Dermis microvascular lymphatic vessel endothelial cell (primary cell): ENCODE results near the gene TIPARP. TPM values are rescaled to one million over a fixed set of nuclear protein-coding genes. Genes with fewer than 3 reads are reported as not detected.
A peak's percentile ranks its signal among the peaks of the same experiment; 100 is the strongest.
"Not testable (repeated sequence)": the region's sequence is repeated elsewhere in the genome, so short reads cannot be mapped to it uniquely, and the experiment has no call there.

Experiments
- DNase-seq, 2 donors: peaks; one replicate each; pipeline versions ENCODE4 v3.0.0 to v3.0.0-alpha.2; 2010; ENCODE audit warnings: low read depth in 2 of 2
- total RNA-seq: library from RNA; depleted of rRNA; stranded (reverse); fragments of >200 nt; gene quantifications from 2 replicates; pipeline ENCODE4 v1.2.1, GENCODE V29; 2014

Gene TIPARP
- total RNA-seq, 1 donor from 2014 or later = 13.7 TPM

DNA sequence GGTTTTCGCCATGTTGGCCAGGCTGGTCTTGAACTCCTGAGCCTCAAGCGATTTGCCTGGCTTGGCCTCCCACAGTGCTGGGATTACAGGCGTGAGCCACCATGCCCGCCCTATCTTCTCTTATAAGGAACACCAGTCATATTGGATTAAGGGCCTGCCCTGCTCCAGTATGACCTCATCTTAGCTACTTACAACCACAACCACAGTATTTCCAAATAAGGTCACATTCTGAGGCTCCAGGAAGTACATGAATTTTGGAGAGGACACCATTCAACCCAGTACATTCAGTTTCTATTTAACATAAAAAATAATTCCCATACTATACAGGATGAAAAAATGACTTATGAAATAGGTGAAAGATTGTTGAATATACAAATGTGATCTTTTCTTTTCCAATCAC is 37.6 kb downstream of the TIPARP start:
- not testable (repeated sequence) for DNase-seq

DNA sequence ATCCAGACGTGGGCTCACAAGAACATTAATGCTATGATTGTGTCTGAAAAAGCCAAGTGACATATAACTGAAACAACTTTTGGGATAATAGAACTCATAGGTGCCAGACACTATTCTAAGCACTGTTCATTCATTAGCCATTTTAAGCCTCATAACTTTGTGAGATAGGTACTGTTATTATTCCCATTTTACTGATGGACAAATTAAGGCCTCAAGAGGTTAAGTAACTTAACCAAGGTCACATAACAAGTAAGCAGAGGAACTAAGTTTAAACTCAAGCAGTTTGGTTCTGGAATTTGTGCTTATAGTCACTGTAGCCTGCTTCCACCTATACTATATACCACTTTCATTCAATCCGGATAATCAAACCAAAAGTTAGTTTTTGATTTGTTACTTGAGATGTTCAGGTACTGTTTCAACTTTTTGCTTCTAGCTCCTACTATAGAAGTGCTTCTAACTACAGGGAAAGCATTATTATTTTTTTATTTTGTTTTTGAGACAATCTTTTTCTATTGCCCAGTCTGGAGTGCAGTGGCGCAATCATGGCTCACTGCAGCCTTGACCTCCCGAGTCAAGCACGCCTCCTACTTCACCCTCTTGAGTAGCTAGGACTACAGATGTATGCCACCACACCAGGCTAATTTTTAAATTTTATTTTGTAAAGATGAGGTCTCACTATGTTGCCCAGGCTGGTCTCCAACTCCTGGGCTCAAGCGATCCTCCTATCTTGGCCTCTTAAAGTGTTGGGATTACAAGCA is 41.9 kb downstream of the TIPARP start:
- DNase-seq = no peak

DNA sequence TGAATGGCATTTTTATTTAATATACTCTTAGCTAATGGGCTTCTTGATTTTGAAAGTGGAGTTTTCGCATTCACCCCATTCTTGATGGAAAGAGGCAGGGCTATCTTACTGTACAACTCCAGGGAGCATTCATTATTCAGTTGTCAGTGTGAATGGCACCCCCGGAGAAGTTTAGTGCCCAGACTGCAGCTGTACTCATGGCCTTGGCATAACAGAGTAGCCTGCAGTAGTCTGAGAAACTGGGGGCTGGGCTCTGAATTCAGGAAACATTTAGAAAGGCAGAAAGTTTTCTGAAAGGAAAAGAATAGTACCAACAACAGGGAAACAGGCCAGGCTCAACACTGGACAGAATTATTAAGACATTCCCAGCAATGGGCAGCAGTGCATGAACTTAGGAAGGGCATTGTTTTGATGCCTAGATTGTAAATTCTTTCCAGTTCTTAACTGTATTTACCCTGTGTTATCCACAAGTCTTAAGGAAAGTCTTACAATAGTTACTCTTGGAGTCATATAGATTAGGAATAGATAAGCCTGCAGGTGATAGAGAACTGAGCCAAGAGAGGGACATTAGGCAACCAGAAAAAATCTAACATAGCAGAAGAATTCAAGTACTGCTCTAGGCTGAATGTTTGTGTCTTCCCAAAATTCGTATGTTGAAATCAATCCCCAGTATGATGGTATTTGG is 44.4 kb downstream of the TIPARP start:
- peak in 1 of 2 donors; percentile 33 for DNase-seq

DNA sequence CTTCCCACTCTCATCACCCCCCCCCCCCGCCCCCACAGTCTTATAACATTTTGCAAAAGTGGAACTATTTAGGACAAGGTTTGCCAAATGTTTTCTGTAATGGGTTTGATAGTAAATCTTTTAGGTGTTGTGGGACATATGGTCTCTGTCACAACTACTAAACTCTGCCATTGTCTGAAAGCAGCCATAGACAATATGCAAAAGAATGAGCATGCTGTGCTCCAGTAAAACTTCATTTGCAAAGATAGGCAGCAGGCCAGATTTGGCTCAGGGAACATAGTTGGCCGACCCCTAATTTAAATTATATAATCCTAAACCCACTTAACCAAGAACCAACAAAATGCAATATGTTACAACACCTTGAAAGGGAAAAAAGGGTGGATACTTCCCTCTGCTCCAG is 46.4 kb downstream of the TIPARP start:
- DNase-seq = no peak

DNA sequence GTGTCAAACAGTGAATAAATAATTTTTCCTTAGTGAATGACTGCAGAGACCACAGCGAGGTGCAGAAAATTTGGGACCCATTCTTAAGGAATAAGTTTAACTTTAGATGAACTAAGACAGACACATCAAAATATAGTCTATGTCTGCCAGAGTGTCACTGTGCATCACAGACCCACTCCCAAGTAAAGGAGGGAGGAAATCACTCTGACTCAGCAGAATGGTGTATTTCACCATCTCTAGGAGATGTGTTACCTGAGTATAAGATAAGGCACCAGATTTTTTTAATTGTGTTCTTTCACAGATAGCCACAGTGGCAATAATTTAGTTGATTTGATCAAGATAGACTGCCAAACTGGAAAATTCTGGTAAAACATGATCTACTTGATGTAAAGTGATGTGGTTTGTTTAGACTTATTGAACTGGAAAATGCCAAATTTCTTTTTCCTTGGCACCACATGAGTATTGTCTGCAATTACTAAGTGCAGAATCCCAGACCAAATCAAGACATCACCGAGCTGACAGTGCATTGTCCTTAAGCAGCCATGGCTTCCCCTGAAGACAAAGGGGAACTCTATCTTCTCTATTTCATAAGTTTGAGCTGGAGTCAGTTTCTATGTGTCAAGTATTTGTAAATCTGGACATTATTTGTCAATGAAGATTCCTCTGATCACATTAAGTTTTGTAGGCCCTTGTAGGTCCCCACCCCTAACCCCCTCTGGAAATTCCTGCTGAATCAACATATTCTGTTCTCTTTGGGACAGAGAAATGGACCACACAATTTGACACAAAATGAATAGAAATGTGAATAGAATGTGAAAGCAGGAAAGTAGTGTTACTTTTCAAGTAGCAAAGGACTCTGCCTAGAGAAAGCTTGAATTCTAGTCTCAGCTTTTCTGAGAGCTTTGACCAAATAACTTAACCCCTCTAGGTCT is 47.6 kb downstream of the TIPARP start:
- no peak for DNase-seq

DNA sequence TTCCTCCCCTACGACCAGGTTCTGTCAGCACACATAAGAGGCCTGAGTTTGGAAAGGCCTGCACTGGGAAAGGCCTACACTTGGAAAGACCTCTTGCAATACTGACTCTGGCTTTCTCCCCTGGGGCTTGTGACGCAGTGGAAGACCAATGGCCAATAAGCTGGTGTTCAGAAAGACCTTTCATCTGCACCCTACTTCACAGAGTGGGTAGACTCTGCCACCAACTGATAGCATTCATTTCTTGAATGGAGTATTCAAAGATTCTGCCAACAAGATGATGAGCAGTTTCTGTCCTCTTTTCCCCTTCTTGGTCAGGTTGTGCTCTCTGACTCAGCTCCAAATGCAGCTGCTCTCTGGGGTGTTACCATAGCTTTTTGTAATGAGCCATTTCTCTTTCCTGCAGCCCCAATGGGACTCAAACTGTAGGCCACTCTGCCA is 48.8 kb downstream of the TIPARP start:
- no peak for DNase-seq

DNA sequence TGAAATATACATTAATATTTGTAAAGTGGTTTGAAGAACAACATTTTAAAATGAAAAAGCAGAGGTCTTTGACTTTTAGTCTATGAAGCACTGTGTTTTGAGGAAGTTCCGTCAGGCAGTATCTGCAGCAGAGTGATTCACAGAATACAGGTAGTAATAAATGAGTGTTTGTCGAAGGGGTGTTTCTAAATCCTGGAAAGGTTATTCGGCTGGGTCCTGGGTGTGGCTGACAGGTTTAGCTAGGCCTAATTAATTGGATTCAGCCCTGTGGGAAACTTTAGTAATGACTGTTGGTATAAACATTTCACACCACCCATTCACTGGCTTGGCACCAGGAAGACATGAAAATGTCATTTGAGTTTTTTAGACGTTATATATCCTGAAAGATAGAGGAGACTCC is 51.3 kb downstream of the TIPARP start:
- no peak for DNase-seq

DNA sequence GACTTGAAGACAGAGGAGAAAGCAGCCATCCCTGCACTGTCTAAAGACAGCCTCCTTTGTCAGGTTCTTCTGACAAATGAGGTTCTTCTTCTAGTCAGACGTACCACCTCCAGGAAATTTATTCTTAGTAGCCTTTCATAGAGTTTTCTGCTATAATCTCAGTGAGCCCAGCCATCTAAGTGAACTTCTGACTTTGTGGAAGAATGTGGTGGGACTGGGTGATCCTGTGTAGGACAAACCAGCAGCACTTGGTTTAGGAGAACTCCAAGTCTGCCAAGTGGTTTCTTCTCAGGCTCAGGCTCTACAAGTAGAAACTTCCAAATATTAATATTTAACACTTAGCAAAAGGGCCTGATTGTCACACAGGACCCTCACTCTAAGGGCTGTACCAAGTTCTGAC is 52.1 kb downstream of the TIPARP start:
- DNase-seq = no peak

DNA sequence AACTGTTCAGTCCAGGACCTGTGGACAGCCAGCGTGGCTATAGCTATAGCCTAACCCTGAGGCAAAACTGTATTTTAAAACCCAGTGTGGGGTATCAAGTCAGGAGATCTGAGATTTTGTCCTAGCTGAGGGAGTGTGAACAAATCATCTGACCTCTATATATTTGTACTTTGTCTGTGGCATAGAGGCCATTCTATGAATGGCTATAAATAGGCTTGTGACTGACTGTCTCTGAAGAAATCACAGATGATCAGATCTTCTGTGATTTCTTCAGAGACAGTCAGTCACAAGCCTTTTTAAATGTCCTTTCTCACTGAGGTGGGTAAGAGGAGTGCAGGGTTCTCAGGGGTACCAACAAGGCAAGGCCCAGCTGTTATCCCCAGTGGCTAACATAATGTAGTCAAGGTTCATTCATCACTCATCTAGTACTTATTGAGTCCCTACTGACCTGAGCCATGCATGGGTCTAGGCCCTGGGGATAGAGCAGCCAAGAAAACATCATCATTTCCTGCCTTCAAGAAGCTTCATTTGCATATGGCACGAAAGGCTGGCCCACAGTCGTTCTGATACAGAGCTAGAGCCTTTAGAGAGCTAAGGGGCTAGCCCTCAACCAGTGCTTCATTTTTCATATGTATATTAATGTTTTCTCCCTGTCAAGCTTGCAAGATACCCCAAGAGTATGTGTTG is 53.3 kb downstream of the TIPARP start:
- DNase-seq = no peak

DNA sequence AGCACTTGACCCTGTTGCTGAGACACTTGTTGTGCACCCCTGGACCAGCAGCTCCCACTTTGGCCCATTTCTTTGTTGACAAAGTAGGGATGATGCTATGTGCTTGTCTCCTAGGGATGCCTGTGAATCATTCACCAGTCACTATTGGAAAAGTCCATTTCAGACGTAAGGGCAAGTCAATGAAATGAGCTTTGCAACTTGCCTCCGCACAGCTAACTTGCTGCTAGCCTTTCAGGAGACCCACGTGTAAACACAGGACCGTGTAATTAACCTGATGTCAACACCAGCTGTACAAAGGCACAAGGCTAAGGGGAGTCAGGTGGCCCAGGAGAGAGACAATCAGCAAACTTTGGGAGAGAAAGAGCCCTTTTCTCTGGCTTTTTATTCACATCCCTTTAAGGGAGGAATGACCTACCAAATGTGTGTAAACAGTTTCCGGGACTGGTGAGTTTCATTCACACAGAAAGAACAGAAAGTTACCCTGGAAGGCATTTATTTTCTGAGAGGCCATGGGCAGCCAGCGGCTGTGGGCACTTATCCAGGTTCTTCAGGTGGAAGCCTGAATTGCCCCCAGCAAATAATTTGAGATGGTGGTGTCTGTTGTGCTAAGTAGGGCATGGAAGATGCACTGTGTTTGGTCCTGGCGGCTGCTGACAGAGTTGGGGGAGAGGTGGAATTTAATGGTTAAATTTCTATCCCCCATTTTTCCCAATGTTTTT is 54.0 kb downstream of the TIPARP start:
- DNase-seq = no peak

DNA sequence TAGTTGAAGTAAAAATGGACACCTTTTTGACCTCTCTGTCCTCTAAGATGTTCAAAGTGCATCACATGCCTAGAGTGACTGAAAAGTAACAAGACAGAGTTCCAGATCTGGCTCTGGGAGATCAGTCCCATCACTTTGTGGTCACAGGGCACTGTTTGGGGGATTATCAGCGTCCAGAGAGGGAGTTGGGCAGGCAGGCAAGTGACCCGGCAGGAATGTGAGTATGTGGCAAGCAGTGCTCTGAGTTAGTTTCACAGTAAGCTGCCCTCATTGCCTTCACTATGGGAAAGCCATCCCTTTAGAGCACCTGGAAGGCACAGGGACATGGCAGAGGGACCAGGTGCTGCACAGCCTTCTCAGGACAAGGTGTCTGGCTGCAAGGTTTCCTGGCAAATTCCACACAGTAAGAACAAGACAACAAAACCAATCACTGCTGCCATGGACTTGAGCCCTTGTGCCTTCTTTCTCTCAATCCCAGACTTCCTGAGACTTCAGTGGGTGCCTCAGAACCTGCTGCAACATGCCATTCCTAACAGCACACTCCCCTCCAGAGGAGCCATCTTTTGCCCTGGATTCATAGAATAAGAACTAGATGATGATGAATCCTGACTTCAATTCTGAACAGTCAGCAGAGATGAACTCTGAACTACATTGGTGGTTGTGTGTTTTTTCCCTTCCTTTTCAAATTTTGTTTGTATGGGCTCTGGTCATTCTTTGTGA is 55.2 kb downstream of the TIPARP start:
- DNase-seq = no peak

DNA sequence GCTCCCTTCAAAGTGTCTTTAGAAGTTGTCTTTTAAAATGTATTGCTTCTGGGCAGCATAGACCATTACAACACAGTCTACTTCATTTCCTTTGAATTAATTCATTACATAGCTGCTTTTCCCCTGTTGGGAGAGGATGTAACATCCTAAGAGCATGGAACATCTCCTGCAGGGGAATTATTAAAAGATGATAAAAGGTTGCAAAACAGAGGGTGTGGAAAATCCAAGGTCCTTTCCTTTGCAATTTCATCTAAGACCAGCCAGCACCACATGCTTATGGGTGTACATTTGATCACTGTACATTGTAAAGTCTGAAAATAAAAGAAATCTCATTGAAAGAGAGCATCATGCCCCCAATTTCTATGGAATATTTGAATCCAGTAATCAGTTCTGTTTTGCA is 57.4 kb downstream of the TIPARP start:
- DNase-seq = no peak

DNA sequence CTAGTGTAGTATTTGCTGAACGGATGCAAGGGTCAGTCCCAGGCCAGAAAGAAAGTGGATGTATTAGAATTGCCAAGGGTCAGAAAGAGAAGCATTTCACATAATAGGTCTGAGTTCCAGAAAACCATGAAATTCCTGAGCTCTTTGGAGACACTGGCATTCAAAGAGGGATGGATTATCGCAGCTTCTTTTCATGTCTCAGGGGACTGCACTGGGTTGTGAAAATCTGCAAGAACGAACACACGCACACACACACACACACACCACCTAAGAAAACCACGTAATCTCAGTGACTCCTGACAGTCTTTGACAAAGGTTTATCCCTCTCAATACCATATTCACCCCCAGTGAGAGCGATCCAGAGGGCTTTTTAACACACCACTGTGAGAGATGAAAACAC is 57.9 kb downstream of the TIPARP start:
- no peak for DNase-seq

DNA sequence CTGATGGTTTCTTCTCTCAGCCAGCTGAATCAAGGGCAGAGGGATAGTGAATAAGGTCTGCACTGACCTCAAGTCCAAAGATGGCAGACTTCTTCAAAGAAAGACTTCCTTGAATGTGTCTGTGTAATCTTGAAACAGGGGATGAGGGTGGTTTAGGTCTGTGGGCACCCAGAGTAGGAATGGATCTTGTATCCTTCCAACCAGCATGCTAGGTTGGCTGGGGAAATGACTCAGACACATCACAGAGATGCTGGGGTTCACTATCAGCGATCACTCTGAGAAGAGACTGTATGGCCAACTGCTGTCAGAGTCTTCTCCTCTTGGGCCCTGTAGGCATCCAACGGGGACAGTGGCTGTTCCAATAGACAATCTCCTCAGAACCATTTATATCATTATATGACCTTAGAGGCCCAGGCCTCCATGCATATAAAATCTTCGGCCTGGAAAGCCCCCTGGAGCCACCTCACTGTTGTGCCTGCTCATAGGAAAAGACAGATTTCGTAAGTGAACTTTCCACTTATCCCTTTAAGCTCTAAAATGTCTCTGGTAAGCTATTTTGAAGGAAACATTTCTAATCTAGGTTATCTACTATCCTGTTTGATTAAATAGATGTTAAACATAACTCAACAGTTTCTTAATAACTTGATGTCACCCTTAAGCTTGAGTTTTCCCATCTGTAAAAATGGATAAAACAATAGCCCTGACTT is 58.5 kb downstream of the TIPARP start:
- no peak for DNase-seq

DNA sequence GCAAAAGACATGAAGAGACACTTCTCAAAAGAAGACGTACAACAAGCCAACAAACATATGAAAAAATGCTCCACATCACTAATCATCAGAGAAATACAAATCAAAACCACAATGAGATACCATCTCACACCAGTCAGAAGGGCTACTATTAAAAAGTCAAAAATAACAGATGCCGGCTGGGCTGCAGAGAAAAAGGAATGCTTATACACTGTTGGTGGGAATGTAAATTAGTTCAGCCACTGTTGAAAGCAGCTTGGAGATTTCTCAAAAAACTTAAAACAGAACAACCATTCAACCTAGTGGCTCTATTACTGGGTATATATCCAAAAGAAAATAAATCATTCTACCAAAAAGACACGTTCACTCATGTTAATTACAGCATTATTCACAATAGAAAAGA is 60.3 kb downstream of the TIPARP start:
- not testable (repeated sequence) for DNase-seq

DNA sequence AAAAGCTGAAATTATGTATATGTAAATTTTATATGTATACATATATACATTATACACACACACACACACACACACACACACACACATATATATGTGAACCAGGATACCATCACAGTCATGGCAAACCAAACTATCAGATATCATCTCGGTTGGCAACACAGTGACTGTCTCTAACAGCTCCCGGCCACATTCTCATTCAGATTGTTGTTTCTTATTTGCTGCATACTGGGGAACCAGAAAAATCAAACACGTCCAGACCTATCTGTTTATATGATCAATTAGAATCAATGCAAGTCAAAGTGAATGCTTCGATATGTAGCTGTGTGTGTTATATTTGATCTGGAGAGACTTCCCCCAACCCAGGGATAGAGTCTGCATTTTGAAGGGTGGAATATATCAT is 61.1 kb downstream of the TIPARP start:
- no peak for DNase-seq

DNA sequence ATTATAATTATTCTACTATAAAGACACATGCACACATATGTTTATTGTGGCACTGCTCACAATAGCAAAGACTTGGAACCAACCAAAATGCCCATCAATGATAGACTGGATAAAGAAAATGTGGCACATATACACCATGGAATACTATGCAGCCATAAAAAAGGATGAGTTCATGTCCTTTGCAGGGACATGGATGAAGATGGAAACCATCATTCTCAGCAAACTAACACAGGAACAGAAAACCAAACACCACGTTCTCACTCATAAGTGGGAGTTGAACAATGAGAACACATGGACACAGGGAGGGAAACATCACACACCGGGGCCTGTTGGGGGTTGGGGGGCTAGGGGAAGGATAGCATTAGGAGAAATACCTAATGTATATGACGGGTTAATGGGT is 62.7 kb downstream of the TIPARP start:
- not testable (repeated sequence) for DNase-seq

DNA sequence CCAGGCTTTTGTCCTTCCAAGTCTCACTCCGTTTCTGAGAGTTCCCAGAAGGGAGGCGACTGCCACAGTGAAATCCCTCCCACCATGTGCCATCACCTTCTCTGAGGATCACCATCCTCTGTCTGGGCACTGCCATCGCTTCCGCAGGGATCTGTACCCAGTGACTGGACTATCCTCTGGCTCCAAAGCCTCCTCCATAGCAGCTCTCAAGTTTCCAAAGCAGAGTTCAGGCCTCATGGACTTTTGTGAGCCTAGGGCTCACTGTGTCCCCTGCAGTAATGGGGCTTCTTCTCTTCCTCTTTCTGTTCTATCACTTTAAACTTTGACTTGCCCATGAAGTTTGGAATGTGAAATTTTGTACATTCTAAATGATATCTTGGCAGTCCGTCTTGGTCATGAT is 63.9 kb downstream of the TIPARP start:
- no peak for DNase-seq

DNA sequence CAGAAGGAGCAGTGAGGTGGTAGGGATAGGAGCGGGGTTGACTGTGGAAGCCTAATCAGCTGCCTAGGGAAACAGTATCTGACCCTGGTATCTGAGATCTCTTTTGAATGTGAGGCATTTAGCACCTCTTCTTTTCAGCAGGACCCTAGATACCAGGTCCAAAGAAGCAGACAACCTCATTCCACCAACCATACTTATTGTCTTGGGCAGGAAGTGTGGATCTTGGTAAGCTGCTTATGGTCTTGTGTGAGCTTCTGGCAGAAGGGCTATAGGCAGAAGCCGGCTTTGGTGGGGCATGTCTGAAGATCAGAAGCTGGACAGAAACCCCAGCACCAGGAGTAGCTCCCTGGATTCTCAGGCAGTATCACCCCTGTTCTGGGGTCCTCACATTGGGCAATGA is 65.6 kb downstream of the TIPARP start:
- DNase-seq = no peak

DNA sequence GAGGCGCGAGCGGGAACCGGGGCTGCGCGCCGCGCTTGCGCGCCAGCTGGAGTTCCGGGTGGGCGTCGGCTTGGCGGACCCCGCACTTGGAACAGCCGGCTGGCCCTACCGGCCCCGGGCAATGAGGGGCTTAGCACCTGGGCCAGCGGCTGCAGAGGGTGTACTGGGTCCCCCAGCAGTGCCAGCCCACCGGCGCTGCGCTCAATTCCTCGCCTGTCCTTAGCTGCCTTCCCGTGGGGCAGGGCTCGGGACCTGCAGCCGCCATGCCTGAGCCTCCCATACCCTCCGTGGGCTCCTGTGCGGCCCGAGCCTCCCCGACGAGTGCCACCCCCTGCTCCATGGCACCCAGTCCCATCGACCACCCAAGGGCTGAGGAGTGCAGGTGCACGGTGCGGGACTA is 66.2 kb downstream of the TIPARP start:
- DNase-seq = not testable (repeated sequence)
